ENCODE measurements around the gene TECPR1.

Gene TECPR1

DNA sequence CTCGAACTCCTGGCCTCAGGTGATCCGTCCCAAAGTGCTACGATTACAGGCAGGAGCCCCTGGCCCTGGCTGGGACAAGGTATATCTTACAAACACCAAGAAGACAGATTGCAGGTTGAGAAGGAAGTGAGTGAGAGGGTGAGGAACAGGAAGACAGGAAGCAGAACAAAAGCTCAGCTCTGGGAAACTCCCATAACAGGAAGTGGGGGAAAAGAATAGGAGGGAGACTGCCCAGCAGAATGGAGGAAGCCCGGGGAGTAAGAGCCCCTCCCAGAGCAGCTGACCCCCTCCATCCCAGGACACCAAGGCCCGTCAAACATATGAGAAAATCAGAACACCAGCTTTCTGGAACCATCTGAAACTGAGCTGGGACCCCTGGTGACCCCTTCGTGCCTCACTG is 2.9 kb downstream of the TECPR1 start:
- no peak for DNase-seq

GRCh38 chr7:98248156-98248555 is 3.9 kb downstream of the TECPR1 start:
- Histone ChIP-seq H3K4me2 (ENCODE audit: low read depth, low read length) (no peak overlapping the region), H3K4me1 (ENCODE audit: low read length) (peaks cover 8% of the 10 kb centered on the region; the same call in 1 of the 2 replicates), H3K4me3 (ENCODE audit: low read length) (no peak overlapping the region), H3K9ac (ENCODE audit: low read length) (no peak overlapping the region), H2AFZ (ENCODE audit: low read length) (no peak overlapping the region), H3K9me2 (replicated peaks; ENCODE audit: insufficient read depth, low read length) (no peaks in the 10 kb centered on the region), H3K27me3 (replicated peaks; ENCODE audit: insufficient read depth, low read length) (no peaks in the 10 kb centered on the region), H3K9me3 (replicated peaks; ENCODE audit: insufficient read depth, low read length) (no peaks in the 10 kb centered on the region), H4K20me1 (ENCODE audit: insufficient read depth, low read length) (no peaks in the 10 kb centered on the region), H3K79me2 (ENCODE audit: low read length) (peaks cover 19% of the 10 kb centered on the region), H3F3A (ENCODE audit: insufficient read depth, low read length) (peaks cover 19% of the 10 kb centered on the region), H3K36me3 (replicated peaks; ENCODE audit: insufficient read depth, low read length) (no peaks in the 10 kb centered on the region), H3K27ac (ENCODE audit: low read length) (no peak overlapping the region)
- TF ChIP-seq, protein P1, sequence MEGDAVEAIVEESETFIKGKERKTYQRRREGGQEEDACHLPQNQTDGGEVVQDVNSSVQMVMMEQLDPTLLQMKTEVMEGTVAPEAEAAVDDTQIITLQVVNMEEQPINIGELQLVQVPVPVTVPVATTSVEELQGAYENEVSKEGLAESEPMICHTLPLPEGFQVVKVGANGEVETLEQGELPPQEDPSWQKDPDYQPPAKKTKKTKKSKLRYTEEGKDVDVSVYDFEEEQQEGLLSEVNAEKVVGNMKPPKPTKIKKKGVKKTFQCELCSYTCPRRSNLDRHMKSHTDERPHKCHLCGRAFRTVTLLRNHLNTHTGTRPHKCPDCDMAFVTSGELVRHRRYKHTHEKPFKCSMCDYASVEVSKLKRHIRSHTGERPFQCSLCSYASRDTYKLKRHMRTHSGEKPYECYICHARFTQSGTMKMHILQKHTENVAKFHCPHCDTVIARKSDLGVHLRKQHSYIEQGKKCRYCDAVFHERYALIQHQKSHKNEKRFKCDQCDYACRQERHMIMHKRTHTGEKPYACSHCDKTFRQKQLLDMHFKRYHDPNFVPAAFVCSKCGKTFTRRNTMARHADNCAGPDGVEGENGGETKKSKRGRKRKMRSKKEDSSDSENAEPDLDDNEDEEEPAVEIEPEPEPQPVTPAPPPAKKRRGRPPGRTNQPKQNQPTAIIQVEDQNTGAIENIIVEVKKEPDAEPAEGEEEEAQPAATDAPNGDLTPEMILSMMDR (IDR thresholded peaks at IDR 0.05; ENCODE audit: low read length): no peak
- TF ChIP-seq EZH2 (optimal IDR thresholded peaks at IDR 0.05; ENCODE audit: low read depth, low read length): no peak
- TF ChIP-seq EZH2phosphoT487 (IDR thresholded peaks at IDR 0.05; ENCODE audit: low read length): no peak
- DNase-seq: no peak

More for the DNA sequence above, 2.9 kb downstream of the TECPR1 start:
- Histone ChIP-seq H3K27ac (ENCODE audit: low read length) (no peak overlapping the region), H3F3A (ENCODE audit: insufficient read depth, low read length) (peaks cover 19% of the 10 kb centered on the region), H3K4me1 (ENCODE audit: low read length) (peaks cover 8% of the 10 kb centered on the region; the same call in 1 of the 2 replicates), H2AFZ (ENCODE audit: low read length) (no peak overlapping the region), H3K4me3 (ENCODE audit: low read length) (no peak overlapping the region), H4K20me1 (ENCODE audit: insufficient read depth, low read length) (no peaks in the 10 kb centered on the region), H3K9me2 (replicated peaks; ENCODE audit: insufficient read depth, low read length) (no peaks in the 10 kb centered on the region), H3K9ac (ENCODE audit: low read length) (no peak overlapping the region), H3K9me3 (replicated peaks; ENCODE audit: insufficient read depth, low read length) (no peaks in the 10 kb centered on the region), H3K36me3 (replicated peaks; ENCODE audit: insufficient read depth, low read length) (no peaks in the 10 kb centered on the region), H3K79me2 (ENCODE audit: low read length) (peaks cover 27% of the 10 kb centered on the region), H3K27me3 (replicated peaks; ENCODE audit: insufficient read depth, low read length) (no peaks in the 10 kb centered on the region), H3K4me2 (ENCODE audit: low read depth, low read length) (no peak overlapping the region)
- TF ChIP-seq EZH2 (optimal IDR thresholded peaks at IDR 0.05; ENCODE audit: low read depth, low read length) (no peak), EZH2phosphoT487 (IDR thresholded peaks at IDR 0.05; ENCODE audit: low read length) (no peak)
- TF ChIP-seq, protein P1 (IDR thresholded peaks at IDR 0.05; ENCODE audit: low read length): no peak

DNA sequence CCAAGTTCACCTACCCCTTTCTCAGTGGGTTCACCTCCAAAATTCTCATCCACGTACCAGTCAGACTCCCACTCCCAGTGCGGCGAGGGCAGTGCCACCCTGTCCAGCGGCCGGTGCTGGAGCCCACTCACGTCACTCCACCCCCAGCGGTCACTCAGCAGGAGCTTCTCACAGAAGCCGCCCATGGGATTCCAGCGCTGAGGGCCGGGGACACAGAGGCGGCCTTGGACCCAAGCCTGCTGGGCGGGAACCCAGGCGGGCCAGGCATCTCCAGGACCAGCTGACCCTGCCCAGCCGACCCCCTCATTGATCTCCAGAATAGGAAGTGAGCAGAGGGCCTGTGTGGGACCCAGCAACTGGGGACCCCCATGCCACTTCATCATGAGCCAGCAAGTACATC is 7.2 kb downstream of the TECPR1 start:
- TF ChIP-seq, protein P1 (IDR thresholded peaks at IDR 0.05; ENCODE audit: low read length): no peak
- TF ChIP-seq EZH2 (optimal IDR thresholded peaks at IDR 0.05; ENCODE audit: low read depth, low read length): no peak
- TF ChIP-seq EZH2phosphoT487 (IDR thresholded peaks at IDR 0.05; ENCODE audit: low read length): no peak
- DNase-seq: no peak
- Histone ChIP-seq H3K4me1 (ENCODE audit: low read length) (no peaks in the 10 kb centered on the region), H3K36me3 (replicated peaks; ENCODE audit: insufficient read depth, low read length) (no peaks in the 10 kb centered on the region), H3K79me2 (ENCODE audit: low read length) (peaks cover 5% of the 10 kb centered on the region), H2AFZ (ENCODE audit: low read length) (no peak overlapping the region), H3K27me3 (replicated peaks; ENCODE audit: insufficient read depth, low read length) (no peaks in the 10 kb centered on the region), H3K4me3 (ENCODE audit: low read length) (no peak overlapping the region), H3K9ac (ENCODE audit: low read length) (no peak overlapping the region), H3K4me2 (ENCODE audit: low read depth, low read length) (no peak overlapping the region), H3F3A (ENCODE audit: insufficient read depth, low read length) (no peaks in the 10 kb centered on the region), H3K9me3 (replicated peaks; ENCODE audit: insufficient read depth, low read length) (no peaks in the 10 kb centered on the region), H4K20me1 (ENCODE audit: insufficient read depth, low read length) (no peaks in the 10 kb centered on the region), H3K9me2 (replicated peaks; ENCODE audit: insufficient read depth, low read length) (no peaks in the 10 kb centered on the region), H3K27ac (ENCODE audit: low read length) (no peak overlapping the region)
